CD4-positive, alpha-beta T cell (primary cell): Measurements from ENCODE around the gene FAM53B. TPM values are rescaled to one million over a fixed set of nuclear protein-coding genes. Genes with fewer than 3 reads are reported as not detected.
A peak's percentile ranks its signal among the peaks of the same experiment; 100 is the strongest.

Experiments used
- ATAC-seq: fragments of 200-7000 bp; cut with Tn5 transposase; one replicate; pipeline ENCODE4 v1.10.0; 2022; ENCODE audit warnings: mild to moderate bottlenecking; ENCODE audit not compliant: poor library complexity
- CTCF ChIA-PET: fragments of 350-600 bp; sonication (Branson Sonifier 250); formaldehyde crosslinking; loops from one replicate; lab custom pipeline; 2021; ENCODE audit warnings: antibody characterized with exemption, inconsistent platforms; lab: Charles Lee
- POLR2A ChIA-PET: fragments of 350-600 bp; sonication (Branson Sonifier 250); formaldehyde crosslinking; loops from one replicate; lab custom pipeline; 2021; ENCODE audit warnings: antibody characterized with exemption, inconsistent platforms; lab: Charles Lee
- DNase-seq, 14 experiments: peaks; one replicate each; pipeline ENCODE4 v3.0.0-alpha.2; 2013 to 2020; ENCODE audit warnings: mixed read lengths in 2 of 14
- H3K27ac ChIP-seq, 2 donors: one replicate each; pipeline versions ENCODE4 v1.5.1 to v1.7.0; 2013; ENCODE audit warnings: low read length in 2 of 2, low read depth in 1 of 2, mild to moderate bottlenecking in 1 of 2
- H3K27me3 ChIP-seq, 2 experiments: 1 replicate in 1 of 2; 2 replicates in 1 of 2; pipeline versions ENCODE4 v1.6.1 to v1.7.0; 2013; ENCODE audit warnings: low read length in 2 of 2, control low read depth in 1 of 2, mild to moderate bottlenecking in 1 of 2, moderate library complexity in 1 of 2; ENCODE audit not compliant: insufficient read depth in 2 of 2, control insufficient read depth in 1 of 2
- H3K36me3 ChIP-seq: one replicate; pipeline ENCODE4 v1.6.1; 2013; ENCODE audit warnings: low read length, control low read depth; ENCODE audit not compliant: insufficient read depth
- H3K4me1 ChIP-seq: one replicate; pipeline ENCODE4 v1.6.1; 2013; ENCODE audit warnings: low read length, control low read depth; ENCODE audit not compliant: insufficient read depth
- H3K4me3 ChIP-seq: one replicate; pipeline ENCODE4 v1.5.1; 2013; ENCODE audit warnings: mild to moderate bottlenecking, low read length, moderate library complexity
- H3K9me3 ChIP-seq, 2 experiments: 1 replicate in 1 of 2; 2 replicates in 1 of 2; pipeline versions ENCODE4 v1.6.1 to v1.7.0; 2013; ENCODE audit warnings: low read length in 2 of 2, mild to moderate bottlenecking in 2 of 2, control low read depth in 1 of 2, moderate library complexity in 1 of 2; ENCODE audit not compliant: control insufficient read depth in 1 of 2, insufficient read depth in 1 of 2
- H3K27ac Mint-ChIP-seq: one replicate; pipeline ENCODE4 v1.8.0; 2020; ENCODE audit warnings: mixed read lengths
- H3K27me3 Mint-ChIP-seq: one replicate; pipeline ENCODE4 v1.8.0; 2021; ENCODE audit warnings: mixed read lengths
- H3K36me3 Mint-ChIP-seq: one replicate; pipeline ENCODE4 v1.8.0; 2021; ENCODE audit warnings: low read depth, mixed read lengths
- H3K4me1 Mint-ChIP-seq: one replicate; pipeline ENCODE4 v1.8.0; 2021; ENCODE audit warnings: low read depth, mixed read lengths
- H3K4me3 Mint-ChIP-seq: one replicate; pipeline ENCODE4 v1.8.0; 2020; ENCODE audit warnings: mild to moderate bottlenecking, mixed read lengths
- H3K9me3 Mint-ChIP-seq: one replicate; pipeline ENCODE4 v1.8.0; 2020; ENCODE audit warnings: mixed read lengths
- intact Hi-C, 2 experiments: fragments of 100-400 bp; cut with DNase I in 1 of 2; cut with micrococcal nuclease in 1 of 2; formaldehyde crosslinking; loops; one replicate each; pipeline versions ENCODE4 v1.15.1 to v1.9.0; 2023 to 2025; cut with DNase I, micrococcal nuclease
- total RNA-seq, 174 experiments: library from RNA in 2 of 174; stranded (reverse) in 2 of 174; gene quantifications; one replicate each; pipeline ENCODE4 v1.2.3 and lab custom pipeline; 2021 to 2026
- TF ChIP-seq, protein P1 (sequence below): fragments of 200-600 bp; IDR thresholded peaks from one replicate; pipeline ENCODE4 v1.8.0; 2022; ENCODE audit warnings: antibody characterized with exemption, mild to moderate bottlenecking

The FAM53B gene
- total RNA-seq, 2 experiments from 2014 or later = 32.9 to 33.6 TPM

DNA sequence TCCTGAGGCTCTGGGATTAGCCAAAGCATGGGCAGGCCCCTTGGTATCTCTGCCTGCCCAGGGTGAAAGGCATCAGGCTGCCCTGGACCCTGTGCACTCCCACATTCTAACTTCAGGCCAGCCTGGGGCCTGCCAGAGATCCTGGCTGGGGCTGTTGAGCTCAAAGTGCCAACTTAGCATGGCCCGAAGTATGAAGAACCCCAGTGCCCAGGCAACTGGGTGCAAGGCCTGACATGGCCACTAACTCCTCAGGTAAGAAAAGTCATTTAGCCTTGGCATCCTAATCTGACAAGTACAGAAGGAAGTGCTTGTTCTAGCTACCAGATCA lies 43.2 kb downstream of the FAM53B start:
- Histone ChIP-seq H3K4me1 (peaks cover 100% of the 10 kb centered on the region), H3K27ac (peak overlapping the region; percentile 69 to 91), H3K4me3 (no peak overlapping the region), H3K36me3 (peaks cover 62% of the 10 kb centered on the region), H3K27me3 (no peaks in the 10 kb centered on the region), H3K9me3 (no peaks in the 10 kb centered on the region)
- Mint-ChIP-seq H3K9me3 (no peaks in the 10 kb centered on the region), H3K27ac (peak overlapping the region; percentile 91), H3K36me3 (peaks cover 60% of the 10 kb centered on the region), H3K27me3 (no peaks in the 10 kb centered on the region), H3K4me1 (peaks cover 100% of the 10 kb centered on the region), H3K4me3 (peak overlapping the region; percentile 60)
- CTCF ChIA-PET = interaction anchor here (1.2 to 7.8 kb wide), 4 partner anchors 16 to 52 kb away, joined by 4 to 58 read pairs (median 8); no protein-coding TSS in a partner anchor
- ATAC-seq (no peak), DNase-seq (no peak)
- POLR2A ChIA-PET = interaction anchor here (0.7 to 10.2 kb wide), 7 partner anchors 11 to 41 kb away, joined by 3 to 133 read pairs (median 5); no protein-coding TSS in a partner anchor
- TF ChIP-seq, protein P1, sequence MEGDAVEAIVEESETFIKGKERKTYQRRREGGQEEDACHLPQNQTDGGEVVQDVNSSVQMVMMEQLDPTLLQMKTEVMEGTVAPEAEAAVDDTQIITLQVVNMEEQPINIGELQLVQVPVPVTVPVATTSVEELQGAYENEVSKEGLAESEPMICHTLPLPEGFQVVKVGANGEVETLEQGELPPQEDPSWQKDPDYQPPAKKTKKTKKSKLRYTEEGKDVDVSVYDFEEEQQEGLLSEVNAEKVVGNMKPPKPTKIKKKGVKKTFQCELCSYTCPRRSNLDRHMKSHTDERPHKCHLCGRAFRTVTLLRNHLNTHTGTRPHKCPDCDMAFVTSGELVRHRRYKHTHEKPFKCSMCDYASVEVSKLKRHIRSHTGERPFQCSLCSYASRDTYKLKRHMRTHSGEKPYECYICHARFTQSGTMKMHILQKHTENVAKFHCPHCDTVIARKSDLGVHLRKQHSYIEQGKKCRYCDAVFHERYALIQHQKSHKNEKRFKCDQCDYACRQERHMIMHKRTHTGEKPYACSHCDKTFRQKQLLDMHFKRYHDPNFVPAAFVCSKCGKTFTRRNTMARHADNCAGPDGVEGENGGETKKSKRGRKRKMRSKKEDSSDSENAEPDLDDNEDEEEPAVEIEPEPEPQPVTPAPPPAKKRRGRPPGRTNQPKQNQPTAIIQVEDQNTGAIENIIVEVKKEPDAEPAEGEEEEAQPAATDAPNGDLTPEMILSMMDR = no peak
- intact Hi-C loops = no loop called here

DNA sequence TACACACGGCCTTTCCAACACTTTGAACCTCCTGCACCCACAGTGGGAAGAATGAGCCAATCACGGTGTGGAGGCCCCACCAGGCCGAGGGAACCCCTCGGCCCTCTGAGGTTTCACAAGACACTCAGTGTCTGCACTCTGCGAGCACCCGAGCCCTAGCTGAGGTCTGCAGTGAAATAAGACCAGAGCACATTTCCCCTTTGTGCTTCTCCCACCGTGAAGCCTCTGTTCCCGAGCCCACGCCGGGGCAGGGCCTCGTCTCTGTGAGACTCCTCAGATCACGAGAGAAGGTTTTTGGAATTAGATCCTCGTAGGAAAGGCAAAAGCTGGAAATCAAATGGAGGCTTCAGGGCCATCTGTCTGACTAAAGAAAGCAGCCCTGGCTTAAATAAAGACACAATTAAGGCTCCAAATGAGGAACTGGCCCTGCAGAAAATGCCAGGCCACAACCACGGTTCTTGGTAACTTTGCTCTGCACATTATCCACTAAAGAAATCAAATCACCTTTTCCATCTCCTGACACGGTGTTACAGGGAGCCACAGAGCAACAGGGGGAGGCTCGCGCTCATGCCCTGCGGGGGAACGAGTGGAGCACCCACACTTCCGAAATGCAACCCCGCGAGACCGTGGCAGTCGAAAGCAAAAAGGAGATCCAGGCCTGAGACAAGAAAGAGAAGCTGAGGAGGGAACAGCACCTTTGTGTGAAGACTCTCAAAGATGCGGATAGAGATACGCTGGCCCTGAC lies 43.7 kb downstream of the FAM53B start:
- Mint-ChIP-seq H3K36me3 (peaks cover 60% of the 10 kb centered on the region), H3K27me3 (no peaks in the 10 kb centered on the region), H3K4me1 (peaks cover 100% of the 10 kb centered on the region), H3K4me3 (peak overlapping the region; percentile 60), H3K9me3 (no peaks in the 10 kb centered on the region), H3K27ac (peak overlapping the region; percentile 91)
- H3K36me3 ChIP-seq = peaks cover 59% of the 10 kb centered on the region
- H3K27me3 ChIP-seq = no peaks in the 10 kb centered on the region
- H3K27ac ChIP-seq = peak overlapping the region; percentile 69 to 91
- DNase-seq (no peak), ATAC-seq (no peak)
- H3K4me3 ChIP-seq = no peak overlapping the region
- ChIA-PET POLR2A (interaction anchor here (0.7 to 10.2 kb wide), 8 partner anchors 11 to 41 kb away, joined by 3 to 133 read pairs (median 8); no protein-coding TSS in a partner anchor), CTCF (interaction anchor here (1.5 to 7.8 kb wide), 3 partner anchors 17 to 51 kb away, joined by 4 to 58 read pairs (median 11); no protein-coding TSS in a partner anchor)
- no peaks in the 10 kb centered on the region for H3K9me3 ChIP-seq
- peaks cover 98% of the 10 kb centered on the region for H3K4me1 ChIP-seq
- TF ChIP-seq, protein P1 = no peak
- intact Hi-C loops = no loop called here

DNA sequence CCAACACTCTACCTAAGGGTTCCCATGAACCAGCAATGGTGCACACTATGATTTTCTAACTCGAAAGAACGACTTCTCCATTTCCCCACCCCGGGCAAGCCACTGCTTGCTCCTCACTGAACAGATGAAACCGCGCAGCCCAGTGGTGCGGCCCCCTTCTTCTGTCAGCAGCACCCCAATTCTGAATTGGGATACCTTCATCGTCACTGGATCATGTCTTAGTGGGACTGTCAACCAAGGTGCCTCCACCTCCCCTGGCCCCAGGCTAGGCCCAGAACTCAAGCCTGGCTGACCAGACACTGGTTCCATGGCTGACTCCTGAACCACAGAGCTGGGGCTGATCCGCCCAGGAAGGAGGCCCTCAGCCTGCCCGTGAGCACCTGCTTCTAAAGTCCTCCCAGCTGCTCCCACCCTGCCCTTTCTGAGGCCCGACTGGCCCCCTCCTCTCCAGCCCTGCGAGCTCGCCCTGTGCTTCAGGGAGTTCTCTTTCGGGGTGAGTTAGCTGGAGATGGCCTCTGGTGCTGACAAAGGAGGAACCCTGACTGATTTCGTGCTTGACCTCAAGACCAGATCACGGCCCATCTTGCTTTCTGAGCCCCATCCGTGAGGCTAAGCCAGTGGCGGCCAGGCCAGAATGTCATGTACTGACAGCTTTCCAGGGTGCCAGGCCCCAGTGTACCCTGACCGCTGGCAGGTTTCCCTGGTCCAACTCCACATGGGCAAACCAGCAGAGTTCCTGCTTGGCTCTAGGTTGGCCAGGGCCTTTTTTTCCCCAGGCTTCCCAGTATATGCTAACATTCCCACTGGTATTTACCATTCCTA lies 44.5 kb downstream of the FAM53B start:
- POLR2A ChIA-PET = interaction anchor here (4.7 kb wide), 1 partner anchor 18 kb away, joined by 49 read pairs; no protein-coding TSS in a partner anchor

More for the DNA sequence above, 44.5 kb downstream of the FAM53B start:
- Histone ChIP-seq H3K27ac (peak overlapping the region in 1 of 2 donors; percentile 91), H3K4me3 (no peak overlapping the region), H3K27me3 (no peaks in the 10 kb centered on the region), H3K9me3 (no peaks in the 10 kb centered on the region), H3K4me1 (peaks cover 98% of the 10 kb centered on the region), H3K36me3 (peaks cover 59% of the 10 kb centered on the region)
- no peaks in the 10 kb centered on the region for H3K27me3 Mint-ChIP-seq
- peak overlapping the region; percentile 91 for H3K27ac Mint-ChIP-seq
- DNase-seq (no peak), ATAC-seq (no peak)
- intact Hi-C loops = no loop called here
- no peaks in the 10 kb centered on the region for H3K9me3 Mint-ChIP-seq
- TF ChIP-seq, protein P1 = no peak
- H3K4me3 Mint-ChIP-seq = no peak overlapping the region
- CTCF ChIA-PET = interaction anchor here (7.8 kb wide), 1 partner anchor 18 kb away, joined by 58 read pairs; no protein-coding TSS in a partner anchor
- H3K36me3 Mint-ChIP-seq = peaks cover 61% of the 10 kb centered on the region
- peaks cover 100% of the 10 kb centered on the region for H3K4me1 Mint-ChIP-seq
